Transverse colon (tissue), 3 donors: ENCODE results near the gene KLC3.
A peak's percentile ranks its signal among the peaks of the same experiment; 100 is the strongest.

ENCODE experiments used
- EP300 ChIP-seq: sonication (generic); formaldehyde crosslinking; IDR thresholded peaks from one replicate; pipeline ENCODE4 v1.6.1; 2017; ENCODE audit warnings: antibody characterized with exemption, low read depth
- POLR2A ChIP-seq: fragments of 450-650 bp; IDR thresholded peaks from one replicate; pipeline ENCODE4 v1.6.1; 2016; ENCODE audit warnings: antibody characterized with exemption, mild to moderate bottlenecking, moderate library complexity
- TF ChIP-seq, protein P1 (sequence below), 5 experiments: fragments of 200-600 bp in 3 of 5; fragments of 450-650 bp in 2 of 5; sonication (generic) in 3 of 5; IDR thresholded peaks; 1 replicate in 2 of 5; 2 replicates in 3 of 5; pipeline ENCODE4 v1.5.1; 2016 to 2017; ENCODE audit warnings: antibody characterized with exemption in 5 of 5, inconsistent platforms in 3 of 5, mild to moderate bottlenecking in 2 of 5, moderate library complexity in 1 of 5

DNA sequence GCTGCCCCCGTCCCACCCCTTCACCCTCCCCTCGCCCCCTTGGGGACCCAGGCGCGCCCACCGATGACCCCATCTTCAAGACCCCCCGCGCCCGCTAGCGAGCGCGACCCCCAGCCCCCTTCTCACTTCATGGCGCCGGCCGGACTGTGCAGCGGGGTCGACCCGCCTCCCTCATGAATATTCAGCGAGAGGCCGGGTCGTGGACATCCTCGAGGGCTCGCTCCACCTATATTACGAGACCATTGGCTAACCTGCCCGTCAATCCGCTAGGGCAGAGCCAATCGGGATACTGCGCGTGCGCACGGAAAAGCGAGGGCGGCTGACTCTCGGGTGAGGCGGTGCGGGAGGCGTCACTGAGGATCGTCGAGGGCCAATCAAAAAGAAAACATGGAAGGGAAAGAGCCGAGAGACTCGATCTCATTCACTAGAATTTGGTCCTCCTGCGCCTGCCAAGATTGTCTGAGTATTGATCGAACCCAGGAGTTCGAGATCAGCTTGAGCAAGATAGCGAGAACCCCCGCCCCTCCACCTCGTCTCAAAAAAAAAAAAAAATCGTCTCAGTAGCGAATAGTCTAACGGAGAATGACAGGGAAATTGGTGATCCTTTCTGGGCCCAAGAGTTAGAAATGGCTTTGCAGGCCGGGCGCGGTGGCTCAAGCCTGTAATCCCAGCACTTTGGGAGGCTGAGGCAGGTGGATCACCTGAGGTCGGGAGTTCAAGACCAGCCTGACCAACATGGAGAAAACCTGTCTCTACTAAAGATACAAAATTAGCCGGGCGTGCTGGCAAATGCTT is 30.1 kb downstream of the KLC3 start, which contains the start of gene ERCC2:
- TF ChIP-seq, protein P1, sequence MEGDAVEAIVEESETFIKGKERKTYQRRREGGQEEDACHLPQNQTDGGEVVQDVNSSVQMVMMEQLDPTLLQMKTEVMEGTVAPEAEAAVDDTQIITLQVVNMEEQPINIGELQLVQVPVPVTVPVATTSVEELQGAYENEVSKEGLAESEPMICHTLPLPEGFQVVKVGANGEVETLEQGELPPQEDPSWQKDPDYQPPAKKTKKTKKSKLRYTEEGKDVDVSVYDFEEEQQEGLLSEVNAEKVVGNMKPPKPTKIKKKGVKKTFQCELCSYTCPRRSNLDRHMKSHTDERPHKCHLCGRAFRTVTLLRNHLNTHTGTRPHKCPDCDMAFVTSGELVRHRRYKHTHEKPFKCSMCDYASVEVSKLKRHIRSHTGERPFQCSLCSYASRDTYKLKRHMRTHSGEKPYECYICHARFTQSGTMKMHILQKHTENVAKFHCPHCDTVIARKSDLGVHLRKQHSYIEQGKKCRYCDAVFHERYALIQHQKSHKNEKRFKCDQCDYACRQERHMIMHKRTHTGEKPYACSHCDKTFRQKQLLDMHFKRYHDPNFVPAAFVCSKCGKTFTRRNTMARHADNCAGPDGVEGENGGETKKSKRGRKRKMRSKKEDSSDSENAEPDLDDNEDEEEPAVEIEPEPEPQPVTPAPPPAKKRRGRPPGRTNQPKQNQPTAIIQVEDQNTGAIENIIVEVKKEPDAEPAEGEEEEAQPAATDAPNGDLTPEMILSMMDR (IDR thresholded peaks at IDR 0.05) = no peak
- peak; percentile 13 for TF ChIP-seq POLR2A
- no peak for TF ChIP-seq EP300
